Transverse colon (tissue), 3 donors: ENCODE measurements around the gene APBB1.

Experiments used
- POLR2A ChIP-seq: fragments of 450-650 bp; IDR thresholded peaks from one replicate; pipeline ENCODE4 v1.6.1; 2016; ENCODE audit warnings: antibody characterized with exemption, mild to moderate bottlenecking, moderate library complexity
- TF ChIP-seq, protein P1 (sequence below), 5 experiments: fragments of 200-600 bp in 3 of 5; fragments of 450-650 bp in 2 of 5; sonication (generic) in 3 of 5; IDR thresholded peaks; 1 replicate in 2 of 5; 2 replicates in 3 of 5; pipeline ENCODE4 v1.5.1; 2016 to 2017; ENCODE audit warnings: antibody characterized with exemption in 5 of 5, inconsistent platforms in 3 of 5, mild to moderate bottlenecking in 2 of 5, moderate library complexity in 1 of 5

DNA sequence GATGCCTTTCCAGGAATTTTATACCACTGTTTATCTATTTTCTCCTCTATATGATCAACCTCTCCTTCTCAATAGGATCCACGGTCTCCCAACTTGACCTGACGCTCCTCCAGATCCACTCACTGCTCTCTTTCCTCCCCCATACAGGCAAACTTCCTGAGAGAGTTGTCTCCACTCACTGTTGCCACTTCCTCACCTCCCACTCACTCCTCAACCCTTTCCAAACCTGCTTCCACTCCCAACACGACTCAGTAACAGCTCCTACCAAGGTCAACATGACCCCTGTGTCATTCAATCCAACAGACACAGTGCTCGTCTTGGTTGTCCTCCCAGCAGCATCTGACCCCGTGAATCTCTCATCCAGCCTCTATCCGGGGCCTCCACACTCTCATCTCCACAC lies 3.1 kb downstream of the APBB1 start:
- TF ChIP-seq, protein P1, sequence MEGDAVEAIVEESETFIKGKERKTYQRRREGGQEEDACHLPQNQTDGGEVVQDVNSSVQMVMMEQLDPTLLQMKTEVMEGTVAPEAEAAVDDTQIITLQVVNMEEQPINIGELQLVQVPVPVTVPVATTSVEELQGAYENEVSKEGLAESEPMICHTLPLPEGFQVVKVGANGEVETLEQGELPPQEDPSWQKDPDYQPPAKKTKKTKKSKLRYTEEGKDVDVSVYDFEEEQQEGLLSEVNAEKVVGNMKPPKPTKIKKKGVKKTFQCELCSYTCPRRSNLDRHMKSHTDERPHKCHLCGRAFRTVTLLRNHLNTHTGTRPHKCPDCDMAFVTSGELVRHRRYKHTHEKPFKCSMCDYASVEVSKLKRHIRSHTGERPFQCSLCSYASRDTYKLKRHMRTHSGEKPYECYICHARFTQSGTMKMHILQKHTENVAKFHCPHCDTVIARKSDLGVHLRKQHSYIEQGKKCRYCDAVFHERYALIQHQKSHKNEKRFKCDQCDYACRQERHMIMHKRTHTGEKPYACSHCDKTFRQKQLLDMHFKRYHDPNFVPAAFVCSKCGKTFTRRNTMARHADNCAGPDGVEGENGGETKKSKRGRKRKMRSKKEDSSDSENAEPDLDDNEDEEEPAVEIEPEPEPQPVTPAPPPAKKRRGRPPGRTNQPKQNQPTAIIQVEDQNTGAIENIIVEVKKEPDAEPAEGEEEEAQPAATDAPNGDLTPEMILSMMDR (IDR thresholded peaks at IDR 0.05): no peak
- no peak for TF ChIP-seq POLR2A
